Nephron (organoid): ENCODE data around the gene HYAL4.

Experiments used
- H3K27ac Mint-ChIP-seq, 3 experiments: 2 replicates each; pipeline ENCODE4 v1.8.0; 2020; ENCODE audit warnings: mixed read lengths in 3 of 3, mild to moderate bottlenecking in 2 of 3, moderate library complexity in 1 of 3
- H3K27me3 Mint-ChIP-seq: 2 replicates; pipeline ENCODE4 v1.8.0; 2021; ENCODE audit warnings: low read depth, mild to moderate bottlenecking, moderate library complexity, mixed read lengths
- H3K36me3 Mint-ChIP-seq: 2 replicates; pipeline ENCODE4 v1.8.0; 2020; ENCODE audit warnings: low read depth, mixed read lengths
- H3K4me1 Mint-ChIP-seq: 2 replicates; pipeline ENCODE4 v1.8.0; 2020; ENCODE audit warnings: mixed read lengths
- H3K4me3 Mint-ChIP-seq, 3 experiments: 2 replicates each; pipeline ENCODE4 v1.8.0; 2020; ENCODE audit warnings: mild to moderate bottlenecking in 3 of 3, mixed read lengths in 3 of 3, moderate library complexity in 2 of 3
- H3K9me3 Mint-ChIP-seq: 2 replicates; pipeline ENCODE4 v1.8.0; 2020; ENCODE audit warnings: mixed read lengths
- CTCF ChIP-seq, 3 experiments: fragments of 200-600 bp; sonication (generic); IDR thresholded peaks; one replicate each; pipeline ENCODE4 v1.5.0; 2021; ENCODE audit warnings: antibody characterized with exemption in 3 of 3; ENCODE audit not compliant: unreplicated experiment in 3 of 3

Gene HYAL4

DNA sequence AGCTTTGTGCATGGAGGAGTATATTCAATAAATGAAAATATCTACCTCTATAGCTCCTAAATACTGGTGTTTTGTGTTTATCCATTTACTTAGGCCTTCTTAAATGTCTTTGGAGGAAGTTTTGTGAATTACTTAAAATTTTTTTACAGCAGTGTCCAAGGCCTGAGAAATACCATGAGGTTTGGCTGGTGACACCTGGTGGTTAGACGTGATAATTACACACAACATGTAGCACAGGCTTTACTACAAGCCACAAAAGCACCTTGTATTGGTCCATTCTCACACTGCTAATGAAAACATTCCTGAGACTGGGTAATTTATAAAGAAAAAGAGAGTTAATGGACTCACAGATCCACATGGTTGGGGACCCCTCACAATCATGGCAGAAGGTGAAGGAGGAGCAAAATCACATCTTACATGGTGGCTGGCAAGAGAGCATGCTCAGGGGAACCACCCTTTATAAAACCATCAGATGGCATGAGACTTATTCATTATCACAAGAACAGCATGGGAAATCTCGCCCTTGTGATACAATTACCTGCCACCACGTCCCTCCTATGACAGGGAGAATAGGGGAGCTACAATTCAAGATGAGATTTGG, 20.6 kb downstream of the HYAL4 start:
- peak; percentile 67 to 81 (median 69) for TF ChIP-seq CTCF (IDR thresholded peaks at IDR 0.05; ENCODE audit: unreplicated experiment in 3 of 3)
- Mint-ChIP-seq H3K4me1 (peaks cover 16% of the 10 kb centered on the region), H3K36me3 (no peaks in the 10 kb centered on the region), H3K27ac (peak overlapping the region in 2 of 3 experiments; percentile 48 to 51), H3K27me3 (no peaks in the 10 kb centered on the region), H3K4me3 (no peak overlapping the region), H3K9me3 (peaks cover 4% of the 10 kb centered on the region)

- Mint-ChIP-seq H3K36me3 (no peaks in the 10 kb centered on the region), H3K27ac (no peak overlapping the region), H3K9me3 (peaks cover 4% of the 10 kb centered on the region), H3K27me3 (peaks cover under 1% of the 10 kb centered on the region), H3K4me1 (peaks cover 19% of the 10 kb centered on the region), H3K4me3 (no peak overlapping the region)
- TF ChIP-seq CTCF (IDR thresholded peaks at IDR 0.05; ENCODE audit: unreplicated experiment in 3 of 3) = no peak
Observed at GRCh38 chr7:123867225-123867624, 22.3 kb downstream of the HYAL4 start.

- peak; percentile 55 to 68 (median 61) for TF ChIP-seq CTCF (IDR thresholded peaks at IDR 0.05; ENCODE audit: unreplicated experiment in 3 of 3)
- Mint-ChIP-seq H3K27me3 (peaks cover 6% of the 10 kb centered on the region), H3K36me3 (no peaks in the 10 kb centered on the region), H3K4me3 (no peak overlapping the region), H3K9me3 (no peaks in the 10 kb centered on the region), H3K27ac (peak overlapping the region in 1 of 3 experiments; percentile 53), H3K4me1 (peaks cover 7% of the 10 kb centered on the region)
Observed at GRCh38 chr7:123871998-123872867, 27.3 kb downstream of the HYAL4 start.

GRCh38 chr7:123872908-123873307, 27.9 kb downstream of the HYAL4 start:
- H3K27ac Mint-ChIP-seq = no peak overlapping the region
- H3K36me3 Mint-ChIP-seq = no peaks in the 10 kb centered on the region
- H3K4me3 Mint-ChIP-seq = no peak overlapping the region
- H3K9me3 Mint-ChIP-seq = no peaks in the 10 kb centered on the region
- H3K27me3 Mint-ChIP-seq = peaks cover 6% of the 10 kb centered on the region
- TF ChIP-seq CTCF (IDR thresholded peaks at IDR 0.05; ENCODE audit: unreplicated experiment in 3 of 3) = no peak
- peaks cover 7% of the 10 kb centered on the region for H3K4me1 Mint-ChIP-seq

DNA sequence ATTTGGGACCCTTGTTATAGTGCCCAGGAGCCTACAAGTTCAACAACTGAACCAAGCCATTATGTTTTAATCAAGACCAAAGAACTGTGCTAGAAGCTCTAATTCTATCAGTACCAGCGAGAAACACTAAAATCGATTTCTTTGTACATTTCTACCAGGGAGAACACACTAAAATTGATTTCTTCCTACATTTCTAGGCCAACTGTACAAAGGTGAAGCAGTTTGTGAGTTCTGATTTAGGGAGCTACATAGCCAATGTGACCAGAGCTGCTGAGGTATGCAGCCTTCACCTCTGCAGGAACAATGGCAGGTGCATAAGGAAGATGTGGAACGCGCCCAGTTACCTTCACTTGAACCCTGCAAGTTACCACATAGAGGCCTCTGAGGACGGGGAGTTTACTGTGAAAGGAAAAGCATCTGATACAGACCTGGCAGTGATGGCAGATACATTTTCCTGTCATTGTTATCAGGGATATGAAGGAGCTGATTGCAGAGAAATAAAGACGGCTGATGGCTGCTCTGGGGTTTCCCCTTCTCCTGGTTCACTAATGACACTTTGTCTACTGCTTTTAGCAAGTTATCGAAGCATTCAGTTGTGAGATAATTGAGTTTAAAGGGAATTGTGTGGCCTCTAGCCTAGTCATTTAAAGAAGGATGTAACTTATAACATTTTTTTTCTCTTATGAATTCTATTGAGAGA, 31.7 kb downstream of the HYAL4 start:
- H3K4me3 Mint-ChIP-seq = no peak overlapping the region

More for the DNA sequence above, 31.7 kb downstream of the HYAL4 start:
- TF ChIP-seq CTCF (IDR thresholded peaks at IDR 0.05; ENCODE audit: unreplicated experiment in 3 of 3) = no peak
- H3K27ac Mint-ChIP-seq = no peak overlapping the region
- no peaks in the 10 kb centered on the region for H3K36me3 Mint-ChIP-seq
- no peaks in the 10 kb centered on the region for H3K9me3 Mint-ChIP-seq
- peaks cover 7% of the 10 kb centered on the region for H3K4me1 Mint-ChIP-seq
- peaks cover 6% of the 10 kb centered on the region for H3K27me3 Mint-ChIP-seq
